Measurements from ENCODE around the gene MAP2K4.

Gene MAP2K4

DNA sequence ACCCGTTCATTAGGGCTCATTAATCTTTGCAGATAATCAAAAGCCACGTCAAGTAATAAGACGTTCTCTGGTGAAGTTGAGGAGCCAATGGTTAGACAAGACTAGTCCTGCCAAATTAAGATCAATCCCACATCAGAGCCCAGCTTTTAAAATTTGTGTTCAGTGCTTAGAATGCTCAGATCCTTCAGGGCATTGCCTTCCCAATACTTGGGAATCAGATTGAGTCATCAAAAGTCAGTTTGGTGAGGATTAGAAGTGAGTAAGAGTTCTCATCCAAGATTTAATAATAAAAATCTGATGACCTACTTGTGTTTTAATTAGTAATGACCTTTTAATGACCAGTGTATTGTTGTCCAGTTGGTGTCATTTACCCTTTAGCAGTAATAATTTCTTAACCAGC lies 19.8 kb downstream of the MAP2K4 start:
- ChIA-PET POLR2A (no interaction called here), CTCF (no interaction called here)
- Histone ChIP-seq H3K4me3 (ENCODE audit: low read depth, low read length) (no peak overlapping the region), H3K4me1 (ENCODE audit: control insufficient read depth, insufficient read depth, low read length) (peaks cover 44% of the 10 kb centered on the region), H3K36me3 (ENCODE audit: control insufficient read depth in 2 of 2, insufficient read depth in 1 of 2, low read length in 2 of 2) (no peaks in the 10 kb centered on the region), H3K9me3 (ENCODE audit: control insufficient read depth, insufficient read depth, low read depth, low read length) (no peaks in the 10 kb centered on the region), H3K27ac (ENCODE audit: extremely low read depth, low read depth, low read length) (no peak overlapping the region)
- no peak for TF ChIP-seq ZNF366 (tag by site-specific recombination; conservative IDR thresholded peaks at IDR 0.05)
- no peak for TF ChIP-seq ZNF600 (tag by site-specific recombination; IDR thresholded peaks at IDR 0.05)
- no peak for TF ChIP-seq KLF7 (tag by site-specific recombination; IDR thresholded peaks at IDR 0.05; ENCODE audit: borderline replicate concordance)
- no peak for TF ChIP-seq ZNF211 (tag by site-specific recombination; IDR thresholded peaks at IDR 0.05; ENCODE audit: low read depth)
- TF ChIP-seq, protein P1, sequence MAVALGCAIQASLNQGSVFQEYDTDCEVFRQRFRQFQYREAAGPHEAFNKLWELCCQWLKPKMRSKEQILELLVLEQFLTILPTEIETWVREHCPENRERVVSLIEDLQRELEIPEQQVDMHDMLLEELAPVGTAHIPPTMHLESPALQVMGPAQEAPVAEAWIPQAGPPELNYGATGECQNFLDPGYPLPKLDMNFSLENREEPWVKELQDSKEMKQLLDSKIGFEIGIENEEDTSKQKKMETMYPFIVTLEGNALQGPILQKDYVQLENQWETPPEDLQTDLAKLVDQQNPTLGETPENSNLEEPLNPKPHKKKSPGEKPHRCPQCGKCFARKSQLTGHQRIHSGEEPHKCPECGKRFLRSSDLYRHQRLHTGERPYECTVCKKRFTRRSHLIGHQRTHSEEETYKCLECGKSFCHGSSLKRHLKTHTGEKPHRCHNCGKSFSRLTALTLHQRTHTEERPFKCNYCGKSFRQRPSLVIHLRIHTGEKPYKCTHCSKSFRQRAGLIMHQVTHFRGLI (tag by site-specific recombination; IDR thresholded peaks at IDR 0.05), result no peak
- TF ChIP-seq, protein P2, sequence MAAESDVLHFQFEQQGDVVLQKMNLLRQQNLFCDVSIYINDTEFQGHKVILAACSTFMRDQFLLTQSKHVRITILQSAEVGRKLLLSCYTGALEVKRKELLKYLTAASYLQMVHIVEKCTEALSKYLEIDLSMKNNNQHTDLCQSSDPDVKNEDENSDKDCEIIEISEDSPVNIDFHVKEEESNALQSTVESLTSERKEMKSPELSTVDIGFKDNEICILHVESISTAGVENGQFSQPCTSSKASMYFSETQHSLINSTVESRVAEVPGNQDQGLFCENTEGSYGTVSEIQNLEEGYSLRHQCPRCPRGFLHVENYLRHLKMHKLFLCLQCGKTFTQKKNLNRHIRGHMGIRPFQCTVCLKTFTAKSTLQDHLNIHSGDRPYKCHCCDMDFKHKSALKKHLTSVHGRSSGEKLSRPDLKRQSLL (tag by site-specific recombination; IDR thresholded peaks at IDR 0.05), result no peak
- TF ChIP-seq, protein P3, sequence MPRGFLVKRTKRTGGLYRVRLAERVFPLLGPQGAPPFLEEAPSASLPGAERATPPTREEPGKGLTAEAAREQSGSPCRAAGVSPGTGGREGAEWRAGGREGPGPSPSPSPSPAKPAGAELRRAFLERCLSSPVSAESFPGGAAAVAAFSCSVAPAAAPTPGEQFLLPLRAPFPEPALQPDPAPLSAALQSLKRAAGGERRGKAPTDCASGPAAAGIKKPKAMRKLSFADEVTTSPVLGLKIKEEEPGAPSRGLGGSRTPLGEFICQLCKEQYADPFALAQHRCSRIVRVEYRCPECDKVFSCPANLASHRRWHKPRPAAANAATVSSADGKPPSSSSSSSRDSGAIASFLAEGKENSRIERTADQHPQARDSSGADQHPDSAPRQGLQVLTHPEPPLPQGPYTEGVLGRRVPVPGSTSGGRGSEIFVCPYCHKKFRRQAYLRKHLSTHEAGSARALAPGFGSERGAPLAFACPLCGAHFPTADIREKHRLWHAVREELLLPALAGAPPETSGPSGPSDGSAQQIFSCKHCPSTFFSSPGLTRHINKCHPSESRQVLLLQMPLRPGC (tag by site-specific recombination; IDR thresholded peaks at IDR 0.05), result no peak

DNA sequence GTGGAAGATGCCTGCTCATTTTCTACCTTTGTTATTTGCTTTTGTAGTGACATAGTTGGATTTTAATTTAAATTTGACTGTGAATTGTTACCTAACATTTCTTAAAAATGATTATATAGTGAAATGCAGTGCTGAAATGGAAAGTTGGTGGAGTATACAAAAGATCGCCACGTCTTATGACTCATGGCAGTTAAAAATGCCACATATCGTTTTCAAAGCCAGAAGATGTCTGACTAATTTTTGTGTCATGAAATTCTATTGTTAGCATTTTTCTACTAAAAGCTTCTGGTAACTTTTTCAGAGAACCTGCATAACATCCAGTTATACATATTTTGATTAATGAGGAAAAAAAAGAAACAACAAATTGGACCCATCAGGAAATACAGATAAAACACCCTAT lies 20.6 kb downstream of the MAP2K4 start:
- TF ChIP-seq, protein P4, sequence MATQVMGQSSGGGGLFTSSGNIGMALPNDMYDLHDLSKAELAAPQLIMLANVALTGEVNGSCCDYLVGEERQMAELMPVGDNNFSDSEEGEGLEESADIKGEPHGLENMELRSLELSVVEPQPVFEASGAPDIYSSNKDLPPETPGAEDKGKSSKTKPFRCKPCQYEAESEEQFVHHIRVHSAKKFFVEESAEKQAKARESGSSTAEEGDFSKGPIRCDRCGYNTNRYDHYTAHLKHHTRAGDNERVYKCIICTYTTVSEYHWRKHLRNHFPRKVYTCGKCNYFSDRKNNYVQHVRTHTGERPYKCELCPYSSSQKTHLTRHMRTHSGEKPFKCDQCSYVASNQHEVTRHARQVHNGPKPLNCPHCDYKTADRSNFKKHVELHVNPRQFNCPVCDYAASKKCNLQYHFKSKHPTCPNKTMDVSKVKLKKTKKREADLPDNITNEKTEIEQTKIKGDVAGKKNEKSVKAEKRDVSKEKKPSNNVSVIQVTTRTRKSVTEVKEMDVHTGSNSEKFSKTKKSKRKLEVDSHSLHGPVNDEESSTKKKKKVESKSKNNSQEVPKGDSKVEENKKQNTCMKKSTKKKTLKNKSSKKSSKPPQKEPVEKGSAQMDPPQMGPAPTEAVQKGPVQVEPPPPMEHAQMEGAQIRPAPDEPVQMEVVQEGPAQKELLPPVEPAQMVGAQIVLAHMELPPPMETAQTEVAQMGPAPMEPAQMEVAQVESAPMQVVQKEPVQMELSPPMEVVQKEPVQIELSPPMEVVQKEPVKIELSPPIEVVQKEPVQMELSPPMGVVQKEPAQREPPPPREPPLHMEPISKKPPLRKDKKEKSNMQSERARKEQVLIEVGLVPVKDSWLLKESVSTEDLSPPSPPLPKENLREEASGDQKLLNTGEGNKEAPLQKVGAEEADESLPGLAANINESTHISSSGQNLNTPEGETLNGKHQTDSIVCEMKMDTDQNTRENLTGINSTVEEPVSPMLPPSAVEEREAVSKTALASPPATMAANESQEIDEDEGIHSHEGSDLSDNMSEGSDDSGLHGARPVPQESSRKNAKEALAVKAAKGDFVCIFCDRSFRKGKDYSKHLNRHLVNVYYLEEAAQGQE (tag by site-specific recombination; IDR thresholded peaks at IDR 0.05), result 0 out of 2 replicates have a peak, but pooled peaks have one; percentile 20
- no peak for TF ChIP-seq ZEB2 (tag by site-specific recombination; IDR thresholded peaks at IDR 0.05)
- CTCF ChIA-PET, result no interaction called here
- no peak overlapping the region for H3K27ac ChIP-seq (ENCODE audit: extremely low read depth, low read depth, low read length)
- POLR2A ChIA-PET, result interaction anchor here (1.0 kb wide), 1 partner anchor 44 kb away, joined by 3 read pairs; the partner anchor contains the start of gene ZNF18
- H3K4me3 ChIP-seq (ENCODE audit: low read depth, low read length), result no peak overlapping the region
- no peaks in the 10 kb centered on the region for H3K36me3 ChIP-seq (ENCODE audit: control insufficient read depth in 2 of 2, insufficient read depth in 1 of 2, low read length in 2 of 2)
- no peaks in the 10 kb centered on the region for H3K9me3 ChIP-seq (ENCODE audit: control insufficient read depth, insufficient read depth, low read depth, low read length)
- peaks cover 38% of the 10 kb centered on the region for H3K4me1 ChIP-seq (ENCODE audit: control insufficient read depth, insufficient read depth, low read length)

DNA sequence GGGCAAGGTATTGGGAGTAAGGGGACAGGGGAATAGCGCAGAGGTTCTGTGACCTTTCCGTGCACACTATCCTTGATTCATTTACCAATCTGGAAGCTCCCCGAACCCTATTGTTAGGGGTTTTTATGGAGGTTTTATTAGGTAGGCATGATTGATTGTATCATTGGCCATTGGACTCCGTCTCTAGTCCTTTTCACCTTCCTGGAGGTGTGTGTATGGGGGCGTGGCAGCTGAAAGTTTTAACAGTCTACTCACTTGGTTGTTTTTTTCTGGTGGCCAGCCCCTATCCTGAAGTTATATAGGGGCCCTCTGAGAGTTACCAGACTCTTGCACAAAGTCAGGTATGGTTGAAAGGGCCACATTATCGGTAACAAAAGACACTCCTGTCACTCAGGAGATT lies 23.0 kb downstream of the MAP2K4 start:
- no peaks in the 10 kb centered on the region for H3K9me3 ChIP-seq (ENCODE audit: control insufficient read depth, insufficient read depth, low read depth, low read length)
- ChIA-PET POLR2A (no interaction called here), CTCF (interaction anchor here (0.6 kb wide), 2 partner anchors 45 to 546 kb away, joined by 4 to 6 read pairs; no protein-coding TSS in a partner anchor)
- no peak for TF ChIP-seq ZNF184 (tag by site-specific recombination; IDR thresholded peaks at IDR 0.05)
- TF ChIP-seq, protein P5, sequence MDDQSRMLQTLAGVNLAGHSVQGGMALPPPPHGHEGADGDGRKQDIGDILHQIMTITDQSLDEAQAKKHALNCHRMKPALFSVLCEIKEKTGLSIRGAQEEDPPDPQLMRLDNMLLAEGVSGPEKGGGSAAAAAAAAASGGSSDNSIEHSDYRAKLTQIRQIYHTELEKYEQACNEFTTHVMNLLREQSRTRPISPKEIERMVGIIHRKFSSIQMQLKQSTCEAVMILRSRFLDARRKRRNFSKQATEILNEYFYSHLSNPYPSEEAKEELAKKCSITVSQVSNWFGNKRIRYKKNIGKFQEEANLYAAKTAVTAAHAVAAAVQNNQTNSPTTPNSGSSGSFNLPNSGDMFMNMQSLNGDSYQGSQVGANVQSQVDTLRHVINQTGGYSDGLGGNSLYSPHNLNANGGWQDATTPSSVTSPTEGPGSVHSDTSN (CRISPR knock-in tag; IDR thresholded peaks at IDR 0.05), result no peak
- no peak for TF ChIP-seq ZNF561 (tag by site-specific recombination; IDR thresholded peaks at IDR 0.05; ENCODE audit: borderline replicate concordance)
- TF ChIP-seq KLF1 (tag by site-specific recombination; IDR thresholded peaks at IDR 0.05), result no peak
- no peak for TF ChIP-seq ZNF677 (tag by site-specific recombination; IDR thresholded peaks at IDR 0.05)
- no peak for TF ChIP-seq ZNF501 (tag by site-specific recombination; IDR thresholded peaks at IDR 0.05)
- TF ChIP-seq, protein P6, sequence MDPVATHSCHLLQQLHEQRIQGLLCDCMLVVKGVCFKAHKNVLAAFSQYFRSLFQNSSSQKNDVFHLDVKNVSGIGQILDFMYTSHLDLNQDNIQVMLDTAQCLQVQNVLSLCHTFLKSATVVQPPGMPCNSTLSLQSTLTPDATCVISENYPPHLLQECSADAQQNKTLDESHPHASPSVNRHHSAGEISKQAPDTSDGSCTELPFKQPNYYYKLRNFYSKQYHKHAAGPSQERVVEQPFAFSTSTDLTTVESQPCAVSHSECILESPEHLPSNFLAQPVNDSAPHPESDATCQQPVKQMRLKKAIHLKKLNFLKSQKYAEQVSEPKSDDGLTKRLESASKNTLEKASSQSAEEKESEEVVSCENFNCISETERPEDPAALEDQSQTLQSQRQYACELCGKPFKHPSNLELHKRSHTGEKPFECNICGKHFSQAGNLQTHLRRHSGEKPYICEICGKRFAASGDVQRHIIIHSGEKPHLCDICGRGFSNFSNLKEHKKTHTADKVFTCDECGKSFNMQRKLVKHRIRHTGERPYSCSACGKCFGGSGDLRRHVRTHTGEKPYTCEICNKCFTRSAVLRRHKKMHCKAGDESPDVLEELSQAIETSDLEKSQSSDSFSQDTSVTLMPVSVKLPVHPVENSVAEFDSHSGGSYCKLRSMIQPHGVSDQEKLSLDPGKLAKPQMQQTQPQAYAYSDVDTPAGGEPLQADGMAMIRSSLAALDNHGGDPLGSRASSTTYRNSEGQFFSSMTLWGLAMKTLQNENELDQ (tag by site-specific recombination; IDR thresholded peaks at IDR 0.05; ENCODE audit: low read depth), result no peak
- TF ChIP-seq, protein P7, sequence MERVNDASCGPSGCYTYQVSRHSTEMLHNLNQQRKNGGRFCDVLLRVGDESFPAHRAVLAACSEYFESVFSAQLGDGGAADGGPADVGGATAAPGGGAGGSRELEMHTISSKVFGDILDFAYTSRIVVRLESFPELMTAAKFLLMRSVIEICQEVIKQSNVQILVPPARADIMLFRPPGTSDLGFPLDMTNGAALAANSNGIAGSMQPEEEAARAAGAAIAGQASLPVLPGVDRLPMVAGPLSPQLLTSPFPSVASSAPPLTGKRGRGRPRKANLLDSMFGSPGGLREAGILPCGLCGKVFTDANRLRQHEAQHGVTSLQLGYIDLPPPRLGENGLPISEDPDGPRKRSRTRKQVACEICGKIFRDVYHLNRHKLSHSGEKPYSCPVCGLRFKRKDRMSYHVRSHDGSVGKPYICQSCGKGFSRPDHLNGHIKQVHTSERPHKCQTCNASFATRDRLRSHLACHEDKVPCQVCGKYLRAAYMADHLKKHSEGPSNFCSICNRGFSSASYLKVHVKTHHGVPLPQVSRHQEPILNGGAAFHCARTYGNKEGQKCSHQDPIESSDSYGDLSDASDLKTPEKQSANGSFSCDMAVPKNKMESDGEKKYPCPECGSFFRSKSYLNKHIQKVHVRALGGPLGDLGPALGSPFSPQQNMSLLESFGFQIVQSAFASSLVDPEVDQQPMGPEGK (tag by site-specific recombination; IDR thresholded peaks at IDR 0.05), result no peak

More for the DNA sequence above, 23.0 kb downstream of the MAP2K4 start:
- H3K36me3 ChIP-seq (ENCODE audit: control insufficient read depth in 2 of 2, insufficient read depth in 1 of 2, low read length in 2 of 2), result no peaks in the 10 kb centered on the region
- no peak overlapping the region for H3K27ac ChIP-seq (ENCODE audit: extremely low read depth, low read depth, low read length)
- peaks cover 27% of the 10 kb centered on the region for H3K4me1 ChIP-seq (ENCODE audit: control insufficient read depth, insufficient read depth, low read length)
- H3K4me3 ChIP-seq (ENCODE audit: low read depth, low read length), result no peak overlapping the region
